ENCODE measurements around the gene ALDH5A1.

GRCh38 chr6:24581084-24581669 is 86.4 kb downstream of the ALDH5A1 start:
- TF ChIP-seq, protein P1, sequence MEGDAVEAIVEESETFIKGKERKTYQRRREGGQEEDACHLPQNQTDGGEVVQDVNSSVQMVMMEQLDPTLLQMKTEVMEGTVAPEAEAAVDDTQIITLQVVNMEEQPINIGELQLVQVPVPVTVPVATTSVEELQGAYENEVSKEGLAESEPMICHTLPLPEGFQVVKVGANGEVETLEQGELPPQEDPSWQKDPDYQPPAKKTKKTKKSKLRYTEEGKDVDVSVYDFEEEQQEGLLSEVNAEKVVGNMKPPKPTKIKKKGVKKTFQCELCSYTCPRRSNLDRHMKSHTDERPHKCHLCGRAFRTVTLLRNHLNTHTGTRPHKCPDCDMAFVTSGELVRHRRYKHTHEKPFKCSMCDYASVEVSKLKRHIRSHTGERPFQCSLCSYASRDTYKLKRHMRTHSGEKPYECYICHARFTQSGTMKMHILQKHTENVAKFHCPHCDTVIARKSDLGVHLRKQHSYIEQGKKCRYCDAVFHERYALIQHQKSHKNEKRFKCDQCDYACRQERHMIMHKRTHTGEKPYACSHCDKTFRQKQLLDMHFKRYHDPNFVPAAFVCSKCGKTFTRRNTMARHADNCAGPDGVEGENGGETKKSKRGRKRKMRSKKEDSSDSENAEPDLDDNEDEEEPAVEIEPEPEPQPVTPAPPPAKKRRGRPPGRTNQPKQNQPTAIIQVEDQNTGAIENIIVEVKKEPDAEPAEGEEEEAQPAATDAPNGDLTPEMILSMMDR (conservative IDR thresholded peaks at IDR 0.05): peak; percentile 89
- no peak for TF ChIP-seq ZFX (IDR thresholded peaks at IDR 0.05)
